GM21717 (cell line): ENCODE data around the gene ECHS1.
A peak's percentile ranks its signal among the peaks of the same experiment; 100 is the strongest.

Experiments used
- ATAC-seq: cut with Tn5 transposase; IDR thresholded peaks from one replicate; pipeline ENCODE4 v1.9.1; 2021; ENCODE audit warnings: mild to moderate bottlenecking, moderate library complexity; ENCODE audit not compliant: unreplicated experiment

ECHS1 gene

DNA sequence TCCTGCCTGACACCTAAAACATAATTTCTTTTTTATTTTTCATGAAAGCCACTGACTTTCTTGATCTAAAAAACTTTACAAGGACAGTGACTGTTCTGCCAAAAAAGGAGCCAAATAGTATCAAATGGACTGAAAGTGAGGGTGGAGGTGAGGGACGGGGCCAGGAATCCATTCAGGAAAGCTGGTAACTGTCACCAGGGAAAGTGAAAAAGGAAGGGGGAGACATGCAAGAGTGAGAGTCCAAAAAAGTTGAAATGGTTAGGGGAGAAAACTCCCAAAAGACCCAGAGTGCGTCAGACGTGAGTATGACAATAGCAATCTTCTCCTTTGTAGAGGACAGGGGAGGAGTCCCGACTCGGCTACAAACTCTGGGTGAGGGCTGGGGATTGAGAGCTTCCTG is 28.9 kb downstream of the ECHS1 start:
- no peak for ATAC-seq

DNA sequence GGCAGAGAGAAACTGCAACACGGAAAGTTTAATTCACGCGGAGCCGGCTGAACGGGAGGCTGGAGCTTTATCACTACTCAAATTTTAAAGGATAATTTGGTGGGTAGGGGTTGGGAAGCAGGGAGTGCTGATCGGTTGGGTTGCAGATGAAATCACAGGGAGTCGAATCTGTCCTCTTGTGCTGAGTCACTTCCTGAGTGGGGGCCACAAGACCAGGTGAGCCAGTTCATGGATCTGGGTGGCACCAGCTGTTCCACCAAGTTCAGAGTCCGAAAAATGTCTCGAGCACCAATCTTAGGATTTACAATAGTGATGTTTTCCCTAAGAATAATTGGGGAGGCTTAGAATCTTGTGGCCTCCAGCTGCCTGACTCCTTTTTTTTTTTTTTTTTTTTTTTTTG is 29.6 kb downstream of the ECHS1 start:
- ATAC-seq, result no peak

DNA sequence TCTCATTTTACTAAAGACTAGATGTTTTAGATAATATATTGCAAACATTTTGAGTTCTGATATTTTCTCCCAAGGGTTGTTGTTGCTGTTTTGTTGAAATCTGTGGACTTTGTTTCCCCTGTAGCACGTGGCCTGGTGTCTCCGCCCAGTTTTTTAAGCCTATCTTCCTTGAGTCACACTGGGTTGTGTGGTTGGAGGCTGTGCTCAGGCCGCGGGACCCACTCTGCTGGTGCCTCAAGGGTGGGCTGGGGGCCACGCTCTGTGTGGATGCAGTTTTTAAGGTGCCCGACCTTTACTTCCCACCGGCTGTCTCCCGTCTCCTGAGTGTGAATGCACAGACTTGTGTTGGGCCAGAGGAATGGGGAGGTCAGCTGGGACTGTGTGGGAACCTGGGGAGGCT is 30.2 kb downstream of the ECHS1 start:
- ATAC-seq, result no peak

DNA sequence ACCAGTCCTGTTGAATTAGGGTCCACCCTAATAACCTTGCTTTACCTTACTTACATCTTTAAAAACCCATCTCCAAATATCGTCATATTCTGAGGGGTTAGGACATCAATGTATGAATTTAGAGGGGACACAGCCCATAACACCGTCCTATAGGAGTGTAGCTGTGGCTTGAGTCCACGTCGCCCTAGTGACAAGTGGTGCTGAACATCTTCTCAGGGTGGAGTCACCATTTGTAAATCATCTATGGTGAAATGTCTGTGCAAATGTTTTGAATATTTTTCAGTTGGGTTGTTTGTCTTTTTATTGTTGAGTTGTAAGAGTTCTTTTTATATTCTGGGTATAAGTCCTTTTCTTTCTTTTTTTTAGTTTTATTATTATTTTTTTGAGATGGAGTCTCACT is 31.2 kb downstream of the ECHS1 start:
- no peak for ATAC-seq

DNA sequence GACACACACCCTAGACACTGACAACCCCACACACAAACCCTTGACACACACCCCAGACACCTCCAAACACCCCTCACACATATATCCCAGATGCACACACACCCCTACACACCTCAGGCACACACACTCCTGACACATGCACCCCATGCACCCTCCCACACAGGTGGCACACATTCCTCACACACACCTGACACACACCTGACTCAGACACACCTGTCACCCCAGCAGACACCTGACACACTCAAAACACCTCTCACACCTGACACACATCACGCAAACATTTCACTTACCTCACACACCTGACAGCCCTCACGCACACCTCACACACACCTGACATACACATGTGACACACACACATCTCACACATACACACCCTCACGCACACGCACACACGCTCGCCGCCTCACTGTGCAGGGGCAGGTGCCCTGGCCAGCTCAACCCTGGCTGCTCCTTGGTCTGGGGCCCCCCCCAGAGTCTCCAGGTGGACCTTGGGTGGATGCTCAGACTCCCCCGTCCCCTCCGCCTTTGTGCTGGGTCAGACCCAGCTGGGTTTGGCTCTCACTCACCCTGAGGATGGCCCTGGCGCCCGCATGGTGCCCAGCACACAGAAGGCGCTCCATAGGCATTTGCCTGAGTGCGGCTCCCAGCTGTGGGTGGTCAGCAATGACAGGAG is 33.3 kb downstream of the ECHS1 start:
- no peak for ATAC-seq

DNA sequence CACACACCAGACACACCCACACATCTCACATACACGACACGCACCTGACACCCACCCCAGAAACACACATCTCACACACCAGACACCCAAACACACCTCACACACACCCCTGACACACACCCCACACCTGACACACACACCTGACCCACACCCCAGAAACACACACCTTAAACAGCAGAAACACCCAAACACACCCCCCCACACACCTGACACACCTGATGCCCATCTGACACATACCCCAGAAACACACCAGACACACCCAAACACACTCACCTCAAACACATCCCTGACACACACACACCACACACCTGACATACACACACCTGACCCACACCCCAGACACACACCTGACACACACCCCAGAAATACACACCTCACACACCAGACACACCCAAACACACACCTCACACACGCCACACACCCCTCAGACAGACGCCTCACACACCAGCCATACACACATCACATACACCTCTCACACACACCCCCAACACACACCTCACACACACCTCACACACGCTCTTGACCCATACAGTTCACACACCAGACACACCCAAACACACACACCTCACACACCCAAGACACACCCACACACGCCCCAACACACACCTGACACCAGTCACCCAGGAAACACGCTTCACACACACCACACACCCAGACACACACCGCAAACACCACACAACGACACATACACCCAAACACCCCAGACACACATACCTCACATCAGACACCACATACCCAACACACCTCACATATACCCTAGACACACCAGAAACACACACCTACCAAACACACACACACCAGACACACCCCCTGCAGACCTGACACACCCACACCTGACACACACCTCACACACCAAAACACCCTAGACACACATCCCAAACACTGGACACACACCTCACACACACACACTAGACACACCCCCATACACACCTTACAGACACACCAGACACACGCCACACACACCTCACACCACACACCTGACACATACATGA is 34.8 kb downstream of the ECHS1 start:
- no peak for ATAC-seq

DNA sequence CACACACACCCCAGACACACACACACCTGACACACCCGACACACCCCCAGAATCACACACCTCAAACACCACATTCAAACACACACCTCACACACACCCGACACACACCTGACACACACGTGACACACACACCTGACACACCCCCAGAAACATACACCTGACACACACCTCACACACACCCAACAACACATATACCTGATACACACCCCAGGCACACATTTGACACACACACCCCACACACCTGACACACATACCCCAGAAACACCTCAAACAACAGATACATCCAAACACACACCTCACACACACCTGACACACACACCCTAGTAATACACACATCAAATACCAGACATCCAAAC is 35.8 kb downstream of the ECHS1 start:
- no peak for ATAC-seq

DNA sequence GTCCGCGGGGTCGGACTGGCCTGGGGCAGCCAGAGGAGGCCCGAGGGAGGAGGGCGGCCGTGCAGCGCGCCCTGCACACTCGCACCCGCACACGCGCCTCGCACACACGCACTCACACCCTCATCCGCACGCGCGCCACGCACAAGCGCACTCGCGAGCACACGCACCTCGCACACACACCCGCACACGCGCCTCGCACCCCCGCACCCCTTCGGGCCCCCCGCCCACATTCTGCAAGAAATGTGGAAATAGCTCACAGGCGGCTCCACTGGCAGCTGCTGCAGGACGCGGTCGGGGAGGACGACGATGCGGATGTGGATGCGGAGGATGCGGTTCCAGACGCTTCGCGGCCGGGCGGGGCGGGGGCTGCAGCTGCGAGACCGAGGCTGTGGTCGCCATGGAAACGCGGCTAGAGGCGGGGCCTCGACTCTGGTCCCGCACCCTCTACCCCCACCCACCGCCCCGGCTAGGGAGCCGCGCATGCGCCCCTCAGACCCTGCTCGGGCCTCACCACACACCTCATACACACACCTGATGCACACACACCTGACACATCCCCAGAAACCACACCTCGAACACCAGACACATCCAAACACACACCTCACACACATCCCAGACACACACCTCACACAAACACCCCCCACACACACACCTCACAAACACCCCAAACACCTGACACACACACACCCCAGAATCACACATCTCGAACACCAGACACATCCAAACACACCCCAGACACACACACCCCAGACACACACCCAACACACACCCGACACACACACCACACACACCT is 36.4 kb downstream of the ECHS1 start, which contains the start of gene CALY:
CALY (minus strand) TSS at position 320 of the 793 bp plus-strand sequence. CDS start 7,907 bp downstream, outside the sequence.
- no peak for ATAC-seq

DNA sequence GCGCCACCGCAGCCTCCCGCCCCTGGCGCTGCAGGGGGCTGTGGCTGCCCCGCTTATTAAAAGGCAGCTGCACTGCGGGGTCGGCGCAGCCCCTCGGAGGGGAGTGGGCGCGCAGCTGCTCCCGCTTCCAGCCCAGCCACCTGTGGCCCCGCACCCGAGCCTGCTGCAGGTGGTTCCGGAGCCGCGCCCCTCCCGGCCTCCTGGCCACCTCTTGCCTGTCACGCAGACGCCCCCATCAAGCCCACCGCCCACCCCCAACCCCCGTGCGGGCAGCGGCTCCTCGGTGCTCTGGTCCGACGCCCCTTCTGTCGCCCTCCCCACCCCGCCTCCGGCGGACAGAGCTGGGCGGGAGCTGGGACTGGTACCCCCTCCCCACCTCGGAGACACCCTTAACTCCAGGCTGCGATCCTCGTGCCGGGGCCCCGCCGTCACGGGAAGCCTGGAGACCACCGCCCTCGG is 37.0 kb downstream of the ECHS1 start:
- no peak for ATAC-seq

DNA sequence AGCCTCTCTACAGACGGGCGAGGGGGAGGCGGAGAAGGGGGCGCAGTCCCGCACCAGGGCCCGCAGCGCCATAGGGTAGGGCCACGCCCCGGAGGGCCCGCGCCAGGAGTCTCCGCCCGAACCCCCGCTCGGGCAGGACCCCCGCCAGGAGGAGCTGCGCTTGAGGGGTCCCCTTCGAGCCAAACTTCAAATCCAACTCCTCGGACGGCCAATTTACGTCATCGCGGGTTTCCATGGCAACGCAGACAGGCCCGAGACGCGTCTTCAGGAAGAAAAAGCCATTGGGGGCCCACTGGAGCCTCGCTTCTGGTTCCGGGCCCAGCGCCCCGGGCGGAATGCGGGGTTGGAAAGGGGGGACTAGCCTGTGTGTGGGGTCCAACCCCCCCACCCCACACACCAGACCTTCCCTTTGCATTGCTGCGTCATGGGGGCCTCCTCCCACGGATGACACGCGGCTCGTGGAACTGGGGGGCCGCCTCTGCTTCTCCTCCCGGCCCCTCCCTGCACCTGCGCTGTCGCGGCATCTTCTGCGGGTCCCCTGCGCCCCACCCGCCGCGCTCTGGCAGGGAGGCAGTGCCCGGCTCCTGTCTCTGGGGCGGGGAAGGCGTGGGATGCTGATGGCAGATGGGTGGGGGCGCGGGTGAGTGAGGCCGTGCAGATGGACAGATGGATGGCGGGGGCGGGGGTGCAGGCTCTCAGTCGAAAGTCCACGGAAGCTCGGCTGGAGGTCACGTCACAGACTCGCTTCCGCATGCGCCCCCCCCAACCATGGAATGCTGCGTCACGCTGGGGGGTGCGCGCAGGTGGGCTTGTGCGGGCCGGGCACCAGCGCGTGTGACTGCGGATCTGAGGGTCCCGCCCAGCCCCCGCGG is 37.7 kb downstream of the ECHS1 start:
- no peak for ATAC-seq

DNA sequence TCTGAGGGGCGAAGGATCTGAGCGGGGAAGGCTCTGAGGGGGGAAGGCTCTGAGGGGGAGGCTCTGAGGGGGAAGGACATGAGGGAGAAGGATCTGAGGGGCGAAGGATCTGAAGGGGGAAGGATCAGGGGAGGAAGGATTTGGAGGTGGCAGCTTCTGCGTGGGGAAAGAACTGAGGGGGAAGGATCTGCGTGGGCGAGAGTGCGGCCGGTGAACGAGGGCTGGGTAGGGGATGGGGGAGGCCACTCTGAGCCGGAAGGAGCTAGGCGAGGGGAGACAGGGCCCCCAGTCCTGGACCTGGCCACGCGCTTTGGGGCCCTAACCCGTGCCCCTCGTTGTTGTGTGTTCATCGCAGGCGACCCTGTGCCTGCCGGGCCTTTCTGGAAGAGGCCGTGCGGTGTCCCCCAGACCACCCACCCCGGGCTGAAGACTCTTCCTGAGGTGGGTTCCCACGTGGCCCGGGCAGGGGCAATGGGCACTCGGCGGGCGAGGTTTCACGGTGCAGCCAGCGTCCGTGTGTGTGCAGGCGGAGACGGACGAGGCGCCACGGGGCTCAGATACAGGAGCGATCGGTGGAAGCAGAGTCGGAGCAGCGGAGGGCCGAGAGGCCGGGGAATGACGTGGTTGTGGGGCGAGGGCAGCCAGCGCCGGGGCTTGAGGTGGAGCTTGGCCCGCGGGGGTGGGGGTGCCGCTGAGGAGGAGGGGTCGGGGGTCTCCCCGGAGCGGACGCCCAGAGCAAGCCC is 38.5 kb downstream of the ECHS1 start:
- no peak for ATAC-seq

DNA sequence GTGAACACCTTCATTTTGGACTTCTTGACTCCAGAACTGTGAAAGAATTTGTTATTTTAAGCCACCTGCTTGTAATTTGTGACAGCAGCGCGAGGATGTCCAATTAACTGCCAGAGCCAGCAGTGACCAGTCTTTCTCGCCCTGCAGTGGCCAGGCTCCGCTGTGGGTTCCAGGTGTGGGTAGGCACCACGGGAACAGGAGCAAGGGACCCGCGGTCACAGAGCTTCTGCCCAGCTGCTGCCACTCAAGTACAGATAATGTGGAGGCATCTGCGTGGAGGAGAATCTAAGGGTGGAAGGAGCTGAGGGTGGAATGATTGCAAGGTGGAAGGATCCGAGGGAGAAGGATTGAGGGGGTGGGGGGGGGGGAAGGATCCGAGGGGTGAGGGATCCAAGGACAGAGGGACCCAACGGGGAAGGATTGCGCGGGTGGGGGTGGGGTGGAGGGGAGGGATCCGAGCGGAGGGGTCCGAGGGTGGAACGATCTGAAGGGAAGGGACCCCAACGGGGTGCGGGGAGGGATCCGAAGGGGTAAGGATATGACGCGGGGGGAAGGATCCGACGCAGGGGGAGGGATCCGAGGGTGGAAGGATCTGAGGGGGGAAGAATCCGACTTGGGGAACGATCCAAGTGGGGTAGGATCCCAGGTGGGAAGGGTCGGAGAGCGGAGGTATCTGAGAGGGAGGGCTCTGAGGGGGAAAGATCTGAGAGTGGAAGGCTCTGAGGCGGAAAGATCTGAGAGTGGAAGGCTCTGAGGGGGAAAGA is 40.0 kb downstream of the ECHS1 start:
- ATAC-seq, result no peak

DNA sequence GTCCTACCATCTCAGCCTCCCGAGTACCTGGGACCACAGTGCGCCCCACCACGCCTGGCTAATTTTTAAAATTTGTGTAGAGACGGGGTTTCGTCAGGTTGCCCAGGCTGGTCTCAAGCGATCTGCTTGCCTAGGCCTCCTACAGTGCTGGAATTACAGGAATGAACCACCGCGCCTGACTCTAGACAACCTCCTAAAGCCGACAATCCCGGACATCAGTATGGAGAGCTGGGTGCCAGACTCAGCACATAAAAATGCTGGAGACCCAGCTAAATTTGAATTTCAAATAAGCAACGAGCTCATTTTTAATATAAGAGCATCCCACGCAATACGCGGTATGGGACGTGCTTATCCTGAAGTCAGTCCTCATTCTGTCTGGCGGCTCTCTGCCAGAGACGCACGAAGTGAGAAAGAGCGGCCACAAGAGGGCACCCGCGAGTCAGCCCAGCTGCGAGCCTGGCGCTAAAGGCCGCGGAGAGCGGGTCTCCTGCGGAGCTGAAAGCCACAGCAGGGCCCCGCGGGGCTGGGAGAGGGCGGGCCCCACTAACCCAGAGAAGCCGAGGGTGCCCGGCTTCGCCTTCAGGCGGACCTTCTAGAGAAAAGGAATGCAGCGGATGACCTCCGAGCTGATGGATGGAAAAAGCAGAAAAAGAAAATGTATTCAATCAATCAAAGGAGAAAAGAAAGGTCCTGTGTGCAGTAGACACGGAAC is 43.5 kb downstream of the ECHS1 start:
- peak; percentile 84 for ATAC-seq

DNA sequence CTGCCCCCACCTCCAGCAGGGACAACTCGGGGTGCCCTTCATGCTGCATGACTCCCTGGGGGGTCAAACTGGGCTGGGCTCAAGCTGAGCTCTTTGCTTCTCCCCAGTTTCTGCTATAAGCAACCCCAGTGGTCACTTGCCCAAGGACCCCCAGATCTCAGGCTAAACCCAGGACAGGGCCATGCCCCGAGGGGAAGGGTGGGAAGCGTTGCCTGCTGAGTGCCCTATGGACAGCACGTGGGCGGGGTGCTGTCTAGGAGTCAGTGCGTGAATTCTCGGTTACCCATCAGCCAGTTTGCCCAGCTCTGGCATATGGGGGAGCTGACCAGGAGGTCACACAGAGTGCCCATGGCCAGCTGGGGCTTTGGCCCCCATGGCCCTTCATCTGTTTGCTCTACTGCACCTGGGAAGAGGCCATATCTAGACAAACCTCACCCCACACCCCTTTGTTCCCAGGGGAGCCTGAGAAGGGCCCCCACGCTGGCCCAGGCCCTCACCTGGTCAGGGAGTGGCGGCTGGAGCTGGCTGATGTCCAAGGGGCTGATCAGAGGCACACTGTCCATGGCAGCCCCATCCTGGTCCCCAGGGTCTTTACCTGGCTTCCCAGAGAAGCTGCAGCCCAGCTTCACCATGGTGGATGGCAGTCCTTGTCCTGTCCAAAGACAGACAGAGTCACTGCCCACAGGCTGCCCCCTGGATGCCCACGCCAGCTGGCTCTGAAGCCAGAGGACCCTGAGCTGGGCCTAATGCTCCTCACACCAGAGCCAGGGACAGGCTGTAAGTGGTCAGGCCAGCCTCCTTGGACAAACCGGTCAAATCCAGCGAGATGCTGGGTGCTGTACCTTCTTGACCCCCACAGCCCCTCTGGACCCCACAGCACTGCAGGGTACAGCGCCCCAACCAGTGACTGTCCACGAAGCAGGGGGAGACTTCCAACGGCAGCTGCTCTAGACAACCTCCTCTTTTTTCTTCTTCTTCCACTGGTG is 44.5 kb downstream of the ECHS1 start:
- no peak for ATAC-seq

DNA sequence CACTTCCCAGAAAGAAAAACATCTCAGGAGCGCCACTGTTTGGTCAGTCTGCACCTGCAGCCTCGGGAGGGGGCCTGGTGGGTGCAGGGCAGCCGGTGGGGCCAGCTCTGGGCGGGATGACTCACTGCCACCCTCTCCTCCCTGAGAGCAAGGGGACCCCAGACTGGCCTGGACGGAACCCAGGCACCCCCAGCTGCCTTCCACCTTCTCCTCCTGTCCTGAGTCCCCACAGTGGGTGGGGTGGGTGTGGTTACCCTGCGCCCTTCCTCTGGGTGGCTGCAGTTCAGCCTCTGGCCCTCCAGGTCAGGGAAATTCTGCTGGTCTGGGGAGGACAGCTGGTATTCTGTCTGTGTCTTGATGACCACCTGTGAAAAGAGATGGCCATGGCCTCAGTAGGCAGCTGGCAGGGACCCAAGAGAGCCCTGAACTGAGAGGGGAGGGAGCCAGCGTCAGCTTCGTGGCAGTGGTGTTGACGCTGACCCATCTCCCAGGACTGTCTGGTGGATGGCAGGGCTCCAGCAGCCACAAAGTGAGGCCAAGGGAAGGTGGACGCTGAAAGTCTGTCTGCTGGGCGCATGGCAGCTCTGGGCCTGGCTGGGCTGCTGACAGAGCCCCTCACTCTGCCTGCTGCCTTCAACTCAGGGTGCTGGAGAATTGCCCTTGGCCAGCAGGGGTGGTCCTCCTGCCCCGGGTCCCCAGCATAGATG is 45.4 kb downstream of the ECHS1 start:
- ATAC-seq, result no peak
